HG02981 (cell line): ENCODE data around the gene GNAO1.

ENCODE experiments used
- ATAC-seq: cut with Tn5 transposase; IDR thresholded peaks from one replicate; pipeline ENCODE4 v1.9.1; 2021; ENCODE audit warnings: mild to moderate bottlenecking, moderate library complexity; ENCODE audit not compliant: unreplicated experiment

GNAO1 gene

GRCh38 chr16:56234737-56235136 is 43.4 kb downstream of the GNAO1 start:
- no peak for ATAC-seq

GRCh38 chr16:56237451-56237930 is 46.2 kb downstream of the GNAO1 start:
- no peak for ATAC-seq

GRCh38 chr16:56238188-56238587 is 46.9 kb downstream of the GNAO1 start:
- no peak for ATAC-seq

GRCh38 chr16:56241596-56241995 is 50.3 kb downstream of the GNAO1 start:
- ATAC-seq: no peak

- no peak for ATAC-seq
Observed at GRCh38 chr16:56242740-56243139, 51.5 kb downstream of the GNAO1 start.

GRCh38 chr16:56244612-56245011 is 53.3 kb downstream of the GNAO1 start:
- no peak for ATAC-seq

GRCh38 chr16:56245197-56245596 is 53.9 kb downstream of the GNAO1 start:
- no peak for ATAC-seq

- no peak for ATAC-seq
Observed at GRCh38 chr16:56246051-56246817, 54.9 kb downstream of the GNAO1 start.

GRCh38 chr16:56247018-56247417 is 55.7 kb downstream of the GNAO1 start:
- ATAC-seq: no peak

- ATAC-seq: no peak
Observed at GRCh38 chr16:56247808-56248207, 56.5 kb downstream of the GNAO1 start.

- no peak for ATAC-seq
Observed at GRCh38 chr16:56252835-56253234, 61.5 kb downstream of the GNAO1 start.

GRCh38 chr16:56255904-56256303 is 64.6 kb downstream of the GNAO1 start:
- no peak for ATAC-seq

- ATAC-seq: no peak
Observed at GRCh38 chr16:56257239-56257638, 66.0 kb downstream of the GNAO1 start.

- no peak for ATAC-seq
Observed at GRCh38 chr16:56257666-56258342, 66.5 kb downstream of the GNAO1 start.

- ATAC-seq: no peak
Observed at GRCh38 chr16:56258508-56259424, 67.5 kb downstream of the GNAO1 start.

GRCh38 chr16:56259425-56259779 is 68.1 kb downstream of the GNAO1 start:
- ATAC-seq: no peak

GRCh38 chr16:56260378-56261160 is 69.3 kb downstream of the GNAO1 start:
- no peak for ATAC-seq

GRCh38 chr16:56261656-56262055 is 70.4 kb downstream of the GNAO1 start:
- ATAC-seq: no peak

GRCh38 chr16:56262148-56262547 is 70.9 kb downstream of the GNAO1 start:
- no peak for ATAC-seq

GRCh38 chr16:56262551-56263245 is 71.4 kb downstream of the GNAO1 start:
- no peak for ATAC-seq
